NCI-H2196 (cell line): ENCODE measurements around the gene LRRC9.
"Not testable (repeated sequence)": the region's sequence is repeated elsewhere in the genome, so short reads cannot be mapped to it uniquely, and the experiment has no call there.

ENCODE experiments used
- DNase-seq: peaks from one replicate; lab custom pipeline; 2025; ENCODE audit not compliant: unreplicated experiment; lab: John Stamatoyannopoulos, UW

Gene LRRC9

GRCh38 chr14:59952141-59952540, 32.2 kb downstream of the LRRC9 start:
- not testable (repeated sequence) for DNase-seq

DNA sequence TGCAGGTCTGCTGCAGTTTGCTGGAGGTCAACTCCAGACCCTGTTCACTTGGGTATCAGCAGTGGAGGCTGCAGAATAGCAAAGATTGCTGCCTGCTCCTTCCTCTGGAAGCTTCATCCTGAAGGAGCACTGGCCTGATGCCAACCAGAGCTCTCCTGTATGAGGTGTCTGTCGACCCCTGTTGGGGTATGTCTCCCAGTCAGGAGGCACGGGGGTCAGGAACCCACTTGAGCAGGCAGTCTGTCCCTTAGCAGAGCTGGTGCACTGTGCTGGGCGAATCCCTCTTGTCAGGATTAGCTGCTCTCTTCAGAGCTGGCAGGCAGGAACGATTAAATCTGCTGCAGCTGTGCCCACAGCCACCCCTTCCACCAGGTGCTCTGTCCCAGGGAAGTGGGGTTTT, 37.9 kb downstream of the LRRC9 start:
- DNase-seq = not testable (repeated sequence)

DNA sequence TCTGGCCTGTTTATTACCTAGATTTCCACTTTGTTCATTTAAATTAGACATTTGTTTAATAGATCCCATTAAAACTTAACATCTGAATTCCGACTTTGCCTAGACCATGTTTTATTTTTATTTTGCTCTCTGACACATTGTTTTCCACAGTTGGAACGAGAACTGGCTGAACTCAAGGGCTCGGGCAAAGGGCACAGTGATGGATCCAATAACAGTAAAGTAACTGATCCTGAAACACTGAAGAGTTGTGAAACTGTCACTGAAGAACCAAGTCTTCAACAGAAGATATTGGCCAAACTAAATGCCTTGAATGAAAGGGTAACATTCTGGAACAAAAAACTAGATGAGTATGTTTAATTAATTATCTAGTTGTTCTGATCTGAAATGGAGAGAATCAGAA, 39.7 kb downstream of the LRRC9 start:
- DNase-seq = no peak

DNA sequence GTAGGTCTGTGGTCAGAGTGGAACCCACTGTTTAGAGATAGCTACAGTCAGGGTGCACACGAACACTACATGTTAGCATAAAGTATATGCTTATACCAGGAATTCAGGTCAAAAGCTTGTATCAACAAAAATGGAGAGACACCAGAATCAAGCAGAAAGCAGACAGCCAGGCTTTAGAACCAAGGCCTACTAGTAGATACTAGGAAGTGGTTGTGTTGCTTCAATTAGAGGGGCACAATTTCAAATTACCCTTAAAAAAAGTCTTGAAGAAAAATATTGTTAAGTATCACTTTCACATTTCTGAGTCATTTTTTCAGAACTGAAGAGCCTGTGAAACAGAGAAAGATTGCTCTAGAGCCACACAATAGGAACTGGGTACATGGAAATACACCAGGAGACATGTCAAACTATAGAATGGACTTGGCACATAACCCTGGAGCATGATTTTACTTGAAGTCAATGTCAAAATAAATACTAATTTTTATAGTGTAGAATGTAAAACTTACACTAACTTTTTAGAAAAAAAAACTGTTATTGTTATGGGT, 41.6 kb downstream of the LRRC9 start:
- DNase-seq = no peak

- no peak for DNase-seq
Measured at GRCh38 chr14:59964251-59965007, 44.5 kb downstream of the LRRC9 start.

DNA sequence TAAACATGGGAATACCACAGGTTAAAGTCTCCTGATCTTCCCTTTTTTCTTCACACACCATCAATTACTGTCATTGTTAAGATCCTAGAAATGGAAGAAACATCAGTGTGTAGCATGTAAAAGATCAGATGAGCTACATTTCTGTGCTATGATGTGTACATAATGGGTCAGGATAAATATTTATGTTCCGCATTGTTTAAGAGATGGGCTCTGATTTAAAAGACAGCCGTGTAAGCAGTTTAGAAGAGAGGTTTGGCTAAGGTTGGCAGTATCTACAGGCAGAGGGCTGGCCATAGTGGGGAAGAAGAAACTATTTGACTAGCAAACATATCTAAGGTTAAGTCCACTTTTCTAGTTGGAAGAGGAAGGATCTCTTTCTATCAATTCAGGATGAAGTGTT, 49.4 kb downstream of the LRRC9 start:
- no peak for DNase-seq

DNA sequence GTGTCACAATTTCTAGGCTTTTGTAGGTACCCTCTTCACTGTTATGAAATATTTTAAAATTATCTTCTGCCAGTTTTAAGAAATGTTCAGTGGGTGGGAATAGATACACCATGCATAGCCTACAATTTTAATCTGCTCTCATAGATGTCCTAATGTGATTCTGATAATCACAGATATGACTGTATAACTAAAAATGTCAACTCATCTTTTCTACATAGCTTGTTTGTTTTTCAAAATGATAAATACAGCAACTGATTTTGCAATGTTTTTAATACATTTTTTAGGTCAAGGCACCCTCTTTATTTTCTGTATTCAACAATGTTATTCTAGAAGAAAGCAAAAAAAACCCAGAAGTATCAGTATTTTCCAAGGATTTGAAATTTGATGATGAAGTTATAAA, 61.6 kb downstream of the LRRC9 start:
- no peak for DNase-seq

- DNase-seq = no peak
Measured at GRCh38 chr14:59983048-59983447, 63.1 kb downstream of the LRRC9 start.

GRCh38 chr14:59986556-59987059, 66.7 kb downstream of the LRRC9 start:
- no peak for DNase-seq

GRCh38 chr14:59997449-59997848, 77.5 kb downstream of the LRRC9 start:
- peak; percentile 59 for DNase-seq

- DNase-seq = no peak
Measured at GRCh38 chr14:59997966-59998365, 78.0 kb downstream of the LRRC9 start.

- DNase-seq = no peak
Measured at GRCh38 chr14:59998564-59998963, 78.6 kb downstream of the LRRC9 start.

DNA sequence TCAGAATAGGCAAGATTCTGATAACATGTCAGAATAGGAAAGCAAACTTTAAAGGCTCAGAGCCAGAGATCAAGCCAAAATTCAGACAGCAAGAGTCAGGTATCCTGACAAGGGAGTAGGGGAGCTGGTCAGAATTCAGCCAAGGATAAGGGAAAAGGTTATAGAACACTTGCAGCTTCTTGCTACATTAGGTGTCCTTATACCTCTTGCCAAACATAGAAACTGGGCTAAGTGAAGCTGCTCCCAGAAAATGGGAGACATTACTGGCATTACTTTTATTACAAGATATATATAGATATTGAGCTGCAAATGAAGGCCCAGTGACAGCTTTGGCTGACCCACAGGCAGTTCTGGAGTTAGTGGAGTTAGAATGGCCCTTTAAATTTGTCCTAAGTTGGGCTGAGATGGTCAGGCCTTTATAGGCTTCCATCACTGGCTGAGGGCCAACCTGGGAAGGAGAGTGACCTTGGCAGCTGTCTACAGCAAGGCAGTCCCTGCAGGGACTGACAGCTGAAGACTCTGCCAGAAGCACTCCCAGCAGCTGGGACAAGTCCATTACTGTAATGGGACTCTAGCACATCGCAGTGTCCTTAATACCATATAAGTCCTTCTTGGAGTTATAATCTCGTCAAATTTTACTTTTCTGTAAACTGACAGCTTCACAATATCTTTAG, 83.0 kb downstream of the LRRC9 start:
- peak; percentile 45 for DNase-seq

GRCh38 chr14:60003991-60004390, 84.0 kb downstream of the LRRC9 start:
- no peak for DNase-seq

- DNase-seq = no peak
Measured at GRCh38 chr14:60008042-60008441, 88.1 kb downstream of the LRRC9 start.

- not testable (repeated sequence) for DNase-seq
Measured at GRCh38 chr14:60010263-60010662, 90.3 kb downstream of the LRRC9 start.

- DNase-seq = no peak
Measured at GRCh38 chr14:60014402-60014801, 94.5 kb downstream of the LRRC9 start.

GRCh38 chr14:60021619-60022018, 101.7 kb downstream of the LRRC9 start:
- DNase-seq = no peak

DNA sequence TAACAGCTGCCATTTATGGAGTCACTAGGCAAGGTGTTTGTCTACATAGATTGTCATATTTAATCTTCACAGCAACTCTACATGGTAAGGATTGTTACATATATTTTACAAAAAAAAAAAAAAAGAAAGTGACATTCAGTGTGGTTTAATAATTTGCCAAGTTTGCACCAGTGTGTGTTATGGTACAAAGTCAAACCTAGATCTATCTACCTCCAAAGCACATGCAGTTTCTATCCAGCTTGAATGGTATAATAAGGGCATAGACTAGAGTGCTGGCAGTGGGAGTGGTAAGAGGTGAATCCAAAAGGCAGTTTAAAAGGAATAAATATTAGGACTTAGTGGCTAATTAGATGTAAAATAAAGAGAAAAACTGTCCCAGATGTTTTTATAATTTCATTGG, 105.6 kb downstream of the LRRC9 start:
- no peak for DNase-seq

DNA sequence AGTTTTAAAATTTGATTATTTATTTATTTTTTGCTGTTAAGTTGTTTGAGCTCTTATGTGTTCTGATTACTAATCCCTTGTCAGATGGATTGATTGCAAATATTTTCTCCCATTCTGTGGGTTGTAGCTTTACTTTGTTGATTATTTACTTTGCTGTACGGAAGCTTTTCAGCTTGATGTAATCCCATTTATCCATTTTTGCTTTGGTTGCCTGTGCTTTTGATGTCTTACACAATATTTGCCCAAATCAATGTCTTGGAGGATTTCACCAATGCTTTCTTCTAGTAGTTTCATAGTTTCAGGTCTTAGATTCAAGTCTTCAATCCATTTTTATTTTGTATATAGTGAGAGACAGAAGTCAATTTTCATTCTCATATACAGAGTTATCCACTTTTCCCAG, 115.2 kb downstream of the LRRC9 start:
- DNase-seq = no peak

DNA sequence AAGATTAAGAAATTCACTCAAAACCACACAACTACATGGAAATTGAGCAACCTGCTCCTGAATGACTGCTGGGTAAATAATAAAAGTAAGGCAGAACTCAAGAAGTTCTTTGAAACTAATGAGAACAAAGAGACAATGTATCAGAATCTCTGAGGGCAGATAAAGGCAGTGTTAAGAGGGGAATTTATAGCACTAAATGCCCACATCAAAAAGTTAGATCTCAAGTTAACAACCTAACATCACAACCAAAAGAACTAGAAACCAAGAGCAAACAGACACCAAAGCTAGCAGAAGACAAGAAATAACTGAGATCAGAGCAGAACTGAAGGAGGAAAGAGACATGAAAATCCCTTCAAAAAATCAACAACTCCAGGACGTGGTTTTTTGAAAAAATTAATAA, 128.0 kb downstream of the LRRC9 start:
- not testable (repeated sequence) for DNase-seq

GRCh38 chr14:60051721-60052221, 131.8 kb downstream of the LRRC9 start:
- no peak for DNase-seq
